ENCODE measurements around the gene ATP8A1.

DNA sequence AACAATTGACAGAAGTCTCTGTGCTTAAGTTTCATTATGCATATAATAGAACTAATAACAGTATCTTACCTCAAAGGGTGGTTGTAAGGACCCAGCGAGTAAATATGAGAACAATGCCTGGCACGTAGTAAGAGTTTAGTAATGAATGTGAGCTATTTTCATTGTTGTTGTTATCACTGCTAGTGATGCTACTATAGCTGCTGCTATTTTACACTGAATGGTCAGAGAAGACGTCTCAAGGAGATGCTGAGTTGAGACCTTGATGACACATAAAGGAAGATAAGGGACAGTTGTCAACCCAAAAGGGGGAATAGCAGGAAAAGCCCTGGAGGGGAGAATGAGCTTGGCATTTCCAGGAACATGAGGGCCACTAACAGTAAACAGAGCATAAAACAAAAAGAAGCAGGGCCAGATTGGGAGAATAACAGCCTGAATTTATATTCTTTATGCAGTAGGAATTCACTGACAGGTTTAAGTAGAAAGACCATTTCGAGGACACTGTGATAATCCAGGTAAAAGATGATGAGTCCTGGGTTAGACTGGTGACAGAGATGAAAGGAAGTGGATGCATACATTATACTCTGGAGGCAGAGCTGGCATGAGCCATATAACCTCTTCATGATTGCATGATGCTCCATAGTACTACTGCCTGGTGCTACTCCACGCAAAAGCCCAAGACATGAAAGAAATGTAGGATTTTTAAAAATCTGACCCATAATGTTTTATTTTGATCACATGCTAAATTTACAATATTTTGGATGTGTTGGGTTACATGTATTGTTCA is 23.1 kb downstream of the ATP8A1 start:
- TF ChIP-seq RELA (CRISPR knock-in tag; IDR thresholded peaks at IDR 0.05; ENCODE audit: borderline replicate concordance): no peak
- TF ChIP-seq, protein P1, sequence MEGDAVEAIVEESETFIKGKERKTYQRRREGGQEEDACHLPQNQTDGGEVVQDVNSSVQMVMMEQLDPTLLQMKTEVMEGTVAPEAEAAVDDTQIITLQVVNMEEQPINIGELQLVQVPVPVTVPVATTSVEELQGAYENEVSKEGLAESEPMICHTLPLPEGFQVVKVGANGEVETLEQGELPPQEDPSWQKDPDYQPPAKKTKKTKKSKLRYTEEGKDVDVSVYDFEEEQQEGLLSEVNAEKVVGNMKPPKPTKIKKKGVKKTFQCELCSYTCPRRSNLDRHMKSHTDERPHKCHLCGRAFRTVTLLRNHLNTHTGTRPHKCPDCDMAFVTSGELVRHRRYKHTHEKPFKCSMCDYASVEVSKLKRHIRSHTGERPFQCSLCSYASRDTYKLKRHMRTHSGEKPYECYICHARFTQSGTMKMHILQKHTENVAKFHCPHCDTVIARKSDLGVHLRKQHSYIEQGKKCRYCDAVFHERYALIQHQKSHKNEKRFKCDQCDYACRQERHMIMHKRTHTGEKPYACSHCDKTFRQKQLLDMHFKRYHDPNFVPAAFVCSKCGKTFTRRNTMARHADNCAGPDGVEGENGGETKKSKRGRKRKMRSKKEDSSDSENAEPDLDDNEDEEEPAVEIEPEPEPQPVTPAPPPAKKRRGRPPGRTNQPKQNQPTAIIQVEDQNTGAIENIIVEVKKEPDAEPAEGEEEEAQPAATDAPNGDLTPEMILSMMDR (IDR thresholded peaks at IDR 0.05): no peak
- no peak for TF ChIP-seq SP1 (CRISPR knock-in tag; conservative IDR thresholded peaks at IDR 0.05)
- TF ChIP-seq, protein P2, sequence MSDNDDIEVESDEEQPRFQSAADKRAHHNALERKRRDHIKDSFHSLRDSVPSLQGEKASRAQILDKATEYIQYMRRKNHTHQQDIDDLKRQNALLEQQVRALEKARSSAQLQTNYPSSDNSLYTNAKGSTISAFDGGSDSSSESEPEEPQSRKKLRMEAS (CRISPR knock-in tag; IDR thresholded peaks at IDR 0.05): no peak
